Stimulated activated naive CD8-positive, alpha-beta T cell treated with anti-CD3 and anti-CD28 coated beads, Interleukin-15, Interleukin-2, amounts not matched to agents 100 ng/mL and 50 ng/mL, for 24 hours (primary cell): Measurements from ENCODE around the gene DTX3.

ENCODE experiments used
- H3K27ac Mint-ChIP-seq: one replicate; pipeline ENCODE4 v1.8.0; 2021; ENCODE audit warnings: mild to moderate bottlenecking, mixed read lengths
- H3K27me3 Mint-ChIP-seq: one replicate; pipeline ENCODE4 v1.8.0; 2021; ENCODE audit warnings: mixed read lengths
- H3K36me3 Mint-ChIP-seq: one replicate; pipeline ENCODE4 v1.8.0; 2021; ENCODE audit warnings: low read depth, mixed read lengths
- H3K4me1 Mint-ChIP-seq: one replicate; pipeline ENCODE4 v1.8.0; 2021; ENCODE audit warnings: low read depth, mixed read lengths
- H3K4me3 Mint-ChIP-seq: one replicate; pipeline ENCODE4 v1.8.0; 2021; ENCODE audit warnings: mild to moderate bottlenecking, mixed read lengths
- H3K9me3 Mint-ChIP-seq: one replicate; pipeline ENCODE4 v1.8.0; 2021; ENCODE audit warnings: mixed read lengths

DTX3 gene

GRCh38 chr12:57609101-57609780 is 4.6 kb downstream of the DTX3 start:
- Mint-ChIP-seq H3K9me3 (no peaks in the 10 kb centered on the region), H3K27me3 (peaks cover 12% of the 10 kb centered on the region), H3K4me1 (peaks cover 31% of the 10 kb centered on the region), H3K36me3 (no peaks in the 10 kb centered on the region), H3K27ac (no peak overlapping the region), H3K4me3 (no peak overlapping the region)

- Mint-ChIP-seq H3K27ac (no peak overlapping the region), H3K36me3 (no peaks in the 10 kb centered on the region), H3K9me3 (no peaks in the 10 kb centered on the region), H3K4me3 (peak overlapping the region; percentile 70), H3K4me1 (peaks cover 28% of the 10 kb centered on the region), H3K27me3 (peaks cover 14% of the 10 kb centered on the region)
These were observed 5.3 kb downstream of the DTX3 start for GRCh38 chr12:57609781-57610553.

GRCh38 chr12:57610554-57611107 is 6.0 kb downstream of the DTX3 start:
- Mint-ChIP-seq H3K27ac (no peak overlapping the region), H3K4me3 (peak overlapping the region; percentile 70), H3K9me3 (no peaks in the 10 kb centered on the region), H3K36me3 (no peaks in the 10 kb centered on the region), H3K4me1 (peaks cover 21% of the 10 kb centered on the region), H3K27me3 (peaks cover 14% of the 10 kb centered on the region)

- Mint-ChIP-seq H3K4me1 (peaks cover 16% of the 10 kb centered on the region), H3K36me3 (no peaks in the 10 kb centered on the region), H3K27me3 (peaks cover 14% of the 10 kb centered on the region), H3K9me3 (no peaks in the 10 kb centered on the region), H3K27ac (peak within 1 kb of the TSS; percentile 67), H3K4me3 (peak within 1 kb of the TSS; percentile 70)
These were observed 6.6 kb downstream of the DTX3 start, which contains the start of gene ARHGEF25 for GRCh38 chr12:57611108-57611826. Gene ARHGEF25 (plus strand): TSS chr12:57611435. CDS start chr12:57611895, 460 bp downstream.

GRCh38 chr12:57611827-57612710 is 7.4 kb downstream of the DTX3 start:
- no peaks in the 10 kb centered on the region for H3K36me3 Mint-ChIP-seq
- H3K4me3 Mint-ChIP-seq = peak overlapping the region; percentile 60
- no peaks in the 10 kb centered on the region for H3K9me3 Mint-ChIP-seq
- H3K27me3 Mint-ChIP-seq = peaks cover 14% of the 10 kb centered on the region
- peak overlapping the region; percentile 67 for H3K27ac Mint-ChIP-seq
- H3K4me1 Mint-ChIP-seq = peaks cover 14% of the 10 kb centered on the region

GRCh38 chr12:57612711-57613426 is 8.2 kb downstream of the DTX3 start:
- no peak overlapping the region for H3K27ac Mint-ChIP-seq
- H3K27me3 Mint-ChIP-seq = peaks cover 20% of the 10 kb centered on the region
- no peak overlapping the region for H3K4me3 Mint-ChIP-seq
- H3K9me3 Mint-ChIP-seq = no peaks in the 10 kb centered on the region
- H3K4me1 Mint-ChIP-seq = peaks cover 14% of the 10 kb centered on the region
- H3K36me3 Mint-ChIP-seq = no peaks in the 10 kb centered on the region

GRCh38 chr12:57613427-57614109 is 8.9 kb downstream of the DTX3 start:
- Mint-ChIP-seq H3K27me3 (peaks cover 25% of the 10 kb centered on the region), H3K36me3 (no peaks in the 10 kb centered on the region), H3K27ac (no peak overlapping the region), H3K4me3 (no peak overlapping the region), H3K9me3 (no peaks in the 10 kb centered on the region), H3K4me1 (peaks cover 14% of the 10 kb centered on the region)

- H3K27me3 Mint-ChIP-seq = peaks cover 32% of the 10 kb centered on the region
- no peaks in the 10 kb centered on the region for H3K9me3 Mint-ChIP-seq
These were observed 9.7 kb downstream of the DTX3 start for GRCh38 chr12:57614178-57614947.

GRCh38 chr12:57614948-57615500 is 10.4 kb downstream of the DTX3 start:
- peaks cover 36% of the 10 kb centered on the region for H3K27me3 Mint-ChIP-seq
- H3K4me1 Mint-ChIP-seq = peaks cover 14% of the 10 kb centered on the region
- H3K9me3 Mint-ChIP-seq = no peaks in the 10 kb centered on the region
- no peak overlapping the region for H3K4me3 Mint-ChIP-seq
- no peak overlapping the region for H3K27ac Mint-ChIP-seq
- no peaks in the 10 kb centered on the region for H3K36me3 Mint-ChIP-seq

More at GRCh38 chr12:57614178-57614947, 9.7 kb downstream of the DTX3 start:
- Mint-ChIP-seq H3K36me3 (no peaks in the 10 kb centered on the region), H3K4me3 (no peak overlapping the region), H3K27ac (no peak overlapping the region), H3K4me1 (peaks cover 14% of the 10 kb centered on the region)

GRCh38 chr12:57615637-57616036 is 11.0 kb downstream of the DTX3 start:
- Mint-ChIP-seq H3K4me1 (peaks cover 15% of the 10 kb centered on the region), H3K9me3 (no peaks in the 10 kb centered on the region), H3K36me3 (no peaks in the 10 kb centered on the region), H3K27me3 (peaks cover 38% of the 10 kb centered on the region), H3K27ac (no peak overlapping the region), H3K4me3 (no peak overlapping the region)

- H3K4me1 Mint-ChIP-seq = peaks cover 20% of the 10 kb centered on the region
- H3K27me3 Mint-ChIP-seq = peaks cover 47% of the 10 kb centered on the region
- H3K9me3 Mint-ChIP-seq = no peaks in the 10 kb centered on the region
- H3K36me3 Mint-ChIP-seq = no peaks in the 10 kb centered on the region
- H3K4me3 Mint-ChIP-seq = no peak overlapping the region
- H3K27ac Mint-ChIP-seq = no peak overlapping the region
These were observed 11.9 kb downstream of the DTX3 start for GRCh38 chr12:57616383-57617101.

GRCh38 chr12:57617942-57618341 is 13.3 kb downstream of the DTX3 start:
- Mint-ChIP-seq H3K9me3 (no peaks in the 10 kb centered on the region), H3K27ac (no peak overlapping the region), H3K27me3 (peaks cover 54% of the 10 kb centered on the region), H3K4me3 (no peak overlapping the region), H3K36me3 (no peaks in the 10 kb centered on the region), H3K4me1 (peaks cover 29% of the 10 kb centered on the region)
